GM19468 (cell line): ENCODE data around the gene OR8D4.
"Not testable (repeated sequence)": the region's sequence is repeated elsewhere in the genome, so short reads cannot be mapped to it uniquely, and the experiment has no call there.

Experiments
- ATAC-seq: cut with Tn5 transposase; IDR thresholded peaks from one replicate; pipeline ENCODE4 v1.9.1; 2021; ENCODE audit warnings: mild to moderate bottlenecking, moderate library complexity, moderate number of reproducible peaks; ENCODE audit not compliant: unreplicated experiment; ENCODE audit errors: extremely low read depth

The OR8D4 gene

DNA sequence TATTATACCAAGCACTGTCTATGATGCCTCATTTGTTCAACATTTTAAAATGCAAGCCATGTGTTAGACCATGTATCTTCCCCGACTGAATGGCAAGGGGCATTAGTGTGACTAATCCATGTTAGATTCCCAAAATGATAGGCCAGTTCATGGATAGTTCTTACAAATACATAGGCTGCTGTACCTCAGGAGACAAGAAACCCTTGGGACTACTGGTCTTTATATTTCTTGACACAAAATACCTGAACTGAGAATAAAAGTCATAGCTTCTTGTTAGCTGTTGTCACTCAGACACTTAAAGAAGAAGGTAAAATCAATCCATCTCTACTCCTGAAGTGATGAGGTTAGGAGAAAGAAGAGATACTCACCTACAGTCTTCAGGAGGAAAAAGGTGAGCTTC is at the start of gene OR8D4:
OR8D4 (plus strand) TSS at position 301 of the 400 bp plus-strand sequence. CDS start 4,265 bp downstream, outside the sequence.
- no peak for ATAC-seq

DNA sequence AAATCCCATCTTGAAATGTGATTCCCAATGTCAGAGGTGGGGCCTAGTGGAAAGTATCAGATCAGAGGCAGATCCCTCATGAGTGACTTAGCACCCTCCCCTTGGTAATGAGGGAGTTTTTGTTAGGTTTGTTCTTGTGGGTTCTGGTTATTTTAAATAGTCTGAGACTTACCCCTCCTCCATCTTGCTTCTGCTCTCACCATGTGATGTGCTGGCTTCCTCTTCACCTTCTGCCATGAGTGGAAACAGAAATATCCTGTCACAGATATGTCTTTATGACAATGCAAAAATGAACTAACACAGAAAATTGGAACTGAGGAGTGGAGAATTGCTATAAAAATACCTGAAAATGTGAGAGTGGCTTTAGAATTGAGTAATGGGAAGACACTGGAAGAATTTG is 49.6 kb upstream of the OR8D4 start:
- no peak for ATAC-seq

DNA sequence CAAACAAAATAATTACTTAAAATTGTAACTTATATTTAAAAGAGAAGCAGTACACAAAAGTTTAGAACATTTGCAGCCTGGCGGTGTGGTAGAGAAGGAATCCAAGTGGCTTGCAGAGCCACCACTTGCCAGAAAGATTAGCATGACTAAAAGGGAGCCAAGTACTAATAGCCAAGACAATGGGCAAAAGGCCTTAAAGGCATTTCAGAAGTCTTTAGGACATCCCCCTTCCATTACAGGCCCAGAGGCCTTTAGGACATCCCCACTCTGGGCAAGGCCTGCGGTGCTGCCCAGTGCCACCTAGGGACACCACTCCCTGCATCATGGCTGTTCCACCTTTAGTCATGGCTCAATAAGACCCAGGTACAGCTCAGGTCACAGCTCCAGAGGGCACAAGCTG is 48.9 kb upstream of the OR8D4 start:
- no peak for ATAC-seq

- ATAC-seq = no peak
These were observed 45.5 kb upstream of the OR8D4 start for GRCh38 chr11:123856444-123856843.

DNA sequence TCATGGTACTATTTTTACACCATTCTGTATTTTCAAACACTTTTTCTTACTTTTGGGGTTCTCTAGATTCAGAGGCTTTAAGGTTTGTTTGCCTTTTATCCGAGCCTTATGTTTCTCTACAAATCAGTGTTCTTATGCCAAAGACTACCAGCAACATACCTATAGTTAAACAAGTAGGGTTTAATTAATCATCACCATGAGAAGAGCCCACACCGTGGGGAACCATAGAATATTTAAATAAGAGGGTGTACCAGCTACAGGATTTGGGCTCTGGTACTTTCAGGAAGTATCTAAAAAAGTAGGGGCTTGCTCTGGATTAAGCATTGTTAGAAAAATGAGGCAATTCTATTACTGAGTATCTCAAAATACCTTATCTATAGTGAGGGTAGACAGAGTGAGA is 42.2 kb upstream of the OR8D4 start:
- no peak for ATAC-seq

DNA sequence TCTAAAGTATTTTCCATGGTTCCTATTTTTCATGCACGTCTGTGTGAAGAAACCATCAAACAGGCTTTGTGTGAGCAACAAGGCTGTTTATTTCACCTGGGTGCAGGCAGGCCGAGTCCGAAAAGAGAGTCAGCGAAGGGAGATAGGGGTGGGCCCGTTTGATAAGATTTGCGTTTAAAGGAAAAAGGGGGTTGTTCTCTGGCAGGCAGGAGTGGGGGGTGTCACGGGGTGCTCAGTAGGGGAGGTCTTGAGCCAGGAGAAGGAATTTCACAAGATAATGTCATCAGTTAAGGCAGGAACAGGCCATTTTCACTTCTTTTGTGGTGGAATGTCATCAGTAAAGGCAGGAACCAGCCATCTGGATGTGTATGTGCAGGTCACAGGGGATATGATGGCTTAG is 36.7 kb upstream of the OR8D4 start:
- not testable (repeated sequence) for ATAC-seq

- not testable (repeated sequence) for ATAC-seq
These were observed 34.2 kb upstream of the OR8D4 start for GRCh38 chr11:123867795-123868194.

DNA sequence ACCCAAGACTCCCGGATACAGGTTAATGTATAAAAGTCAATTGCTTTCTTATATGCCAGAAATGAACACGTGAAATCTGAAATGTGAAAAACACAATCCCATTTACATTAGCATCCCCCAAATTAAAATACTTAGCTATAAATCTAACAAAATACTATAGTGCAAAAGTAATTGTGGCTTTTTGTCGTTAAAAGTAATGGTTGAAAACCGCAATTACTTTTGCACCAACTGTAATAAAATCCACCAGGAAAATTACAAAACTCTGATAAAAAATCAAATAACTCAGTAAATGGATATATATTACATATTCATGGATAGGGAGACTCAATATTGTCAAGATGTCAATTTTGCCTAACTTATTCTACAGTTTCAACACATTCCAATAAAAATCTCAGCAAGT is 21.1 kb upstream of the OR8D4 start:
- no peak for ATAC-seq

DNA sequence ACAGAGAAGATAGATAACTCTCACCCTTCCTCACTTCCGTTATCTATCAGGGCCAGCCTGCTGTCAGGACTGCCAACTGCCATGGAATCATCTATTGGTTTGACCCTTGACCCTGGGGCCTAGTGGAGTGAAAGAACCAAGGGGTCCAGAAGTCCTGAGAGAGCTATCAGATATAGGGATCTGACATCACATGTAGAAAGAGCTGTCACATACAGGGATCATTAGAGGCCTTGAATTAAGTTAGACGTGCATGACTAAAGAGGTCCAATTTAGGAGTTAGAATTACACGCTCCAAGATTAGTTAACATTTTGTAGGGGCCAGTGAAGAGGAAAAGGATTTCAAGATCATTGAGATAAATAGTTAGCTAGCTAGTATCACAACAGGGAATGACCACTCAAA is 16.4 kb upstream of the OR8D4 start, which contains the start of gene TMEM225:
TMEM225 (minus strand) TSS at position 101 of the 400 bp plus-strand sequence. CDS start 245 bp downstream, outside the sequence.
- ATAC-seq = no peak

DNA sequence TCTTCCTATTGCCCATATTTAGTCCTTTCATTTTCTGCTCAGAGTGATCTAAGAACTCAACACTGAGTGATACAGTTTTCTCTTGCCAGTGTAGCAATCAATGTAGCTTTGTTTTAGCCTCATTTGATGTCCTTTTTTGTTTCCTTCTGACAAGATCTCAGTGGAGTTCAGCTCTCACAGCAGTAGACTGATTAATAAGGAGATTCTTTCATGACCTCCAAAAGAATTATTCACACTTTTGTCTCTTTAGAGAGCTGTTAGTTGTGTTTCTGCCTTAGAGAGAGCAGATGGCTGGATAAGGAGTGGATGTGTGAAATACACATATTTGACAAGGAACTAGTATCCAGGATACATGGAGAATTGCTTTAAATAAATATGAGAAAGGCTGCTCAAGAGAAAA is 9.9 kb upstream of the OR8D4 start:
- no peak for ATAC-seq

DNA sequence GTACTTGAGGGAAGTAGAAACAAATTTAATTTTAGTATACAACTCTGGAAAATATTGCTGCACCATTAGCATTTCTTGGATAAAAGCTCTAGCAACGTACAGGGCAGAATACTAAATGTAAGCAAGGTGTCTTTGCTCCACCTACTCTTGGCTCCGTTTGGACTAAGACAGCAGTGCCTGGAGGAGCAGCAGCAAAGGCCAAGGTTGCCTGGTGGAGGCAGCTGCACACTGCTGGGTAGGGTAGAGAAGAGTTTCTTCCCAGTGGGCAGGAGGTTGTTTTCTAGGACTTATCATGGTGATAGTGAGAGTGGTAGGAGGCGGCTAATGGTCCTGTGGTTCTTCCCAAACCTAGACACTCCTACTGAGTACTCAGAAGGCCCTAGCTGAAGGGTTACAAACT is 2.2 kb upstream of the OR8D4 start:
- no peak for ATAC-seq

DNA sequence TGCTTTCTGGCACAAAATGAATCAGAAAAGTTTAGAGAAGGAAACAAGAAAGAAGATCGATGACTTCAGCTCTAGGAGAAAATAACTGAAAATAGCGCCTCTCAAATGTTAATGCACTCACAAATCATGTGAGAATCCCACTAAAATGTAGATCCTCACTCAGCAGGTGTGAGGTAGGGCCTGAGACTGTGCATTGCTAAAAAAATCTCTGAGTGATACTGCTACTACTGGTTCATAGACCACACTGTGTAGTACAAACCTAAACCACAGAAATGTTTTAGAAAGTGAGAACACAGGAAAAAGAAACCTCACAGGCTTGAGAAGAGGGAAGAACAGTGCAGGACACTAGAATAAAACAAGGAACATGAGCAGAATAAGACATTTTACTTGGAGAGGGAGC is 2.0 kb downstream of the OR8D4 start:
- peak; percentile 32 for ATAC-seq

DNA sequence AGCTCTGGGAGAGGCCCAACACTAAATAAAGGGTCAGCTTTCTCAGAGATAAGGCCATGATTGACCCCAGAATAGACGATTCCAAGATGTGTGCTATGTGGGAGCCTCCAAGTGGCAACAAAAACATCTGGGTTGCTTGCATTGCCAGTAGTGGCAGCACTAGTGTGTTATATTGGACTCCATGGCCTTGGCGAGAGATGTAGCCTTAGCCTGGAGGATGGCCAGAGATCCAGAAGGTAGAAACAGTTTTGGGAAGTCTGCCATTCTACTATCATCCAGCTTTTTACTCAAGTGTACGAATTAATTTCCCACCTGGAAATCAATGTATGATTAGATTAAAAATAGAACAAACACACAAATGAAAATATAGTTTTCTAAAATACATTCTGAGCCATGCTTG is 3.0 kb downstream of the OR8D4 start:
- ATAC-seq = no peak

DNA sequence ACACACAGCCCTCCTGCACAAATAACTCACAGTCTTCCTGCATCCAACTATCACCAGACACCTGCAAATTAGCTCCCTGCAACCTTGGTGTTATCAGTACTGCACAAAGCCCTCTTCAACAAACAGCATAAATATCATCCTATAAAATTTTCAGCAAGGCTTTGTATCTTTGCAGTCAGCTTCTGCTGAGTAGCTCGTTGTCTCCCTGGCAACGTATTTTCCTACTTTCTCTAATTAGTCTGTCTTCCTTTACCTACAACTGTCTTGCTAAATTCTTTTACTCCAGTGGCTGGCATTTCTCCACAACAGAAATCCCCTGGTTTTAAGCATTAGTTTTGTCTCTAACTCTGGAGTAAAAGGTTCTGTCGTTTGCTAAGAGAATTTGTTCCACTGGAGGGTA is 3.9 kb downstream of the OR8D4 start:
- ATAC-seq = no peak

GRCh38 chr11:123920943-123921342 is 19.0 kb downstream of the OR8D4 start:
- ATAC-seq = no peak

- no peak for ATAC-seq
These were observed 22.1 kb downstream of the OR8D4 start for GRCh38 chr11:123924027-123924426.

GRCh38 chr11:123939317-123939716 is 37.4 kb downstream of the OR8D4 start, which contains the start of gene OR4D5:
Gene OR4D5 (plus strand): TSS chr11:123939617. CDS start chr11:123939617, 0 bp downstream.
- ATAC-seq = no peak

DNA sequence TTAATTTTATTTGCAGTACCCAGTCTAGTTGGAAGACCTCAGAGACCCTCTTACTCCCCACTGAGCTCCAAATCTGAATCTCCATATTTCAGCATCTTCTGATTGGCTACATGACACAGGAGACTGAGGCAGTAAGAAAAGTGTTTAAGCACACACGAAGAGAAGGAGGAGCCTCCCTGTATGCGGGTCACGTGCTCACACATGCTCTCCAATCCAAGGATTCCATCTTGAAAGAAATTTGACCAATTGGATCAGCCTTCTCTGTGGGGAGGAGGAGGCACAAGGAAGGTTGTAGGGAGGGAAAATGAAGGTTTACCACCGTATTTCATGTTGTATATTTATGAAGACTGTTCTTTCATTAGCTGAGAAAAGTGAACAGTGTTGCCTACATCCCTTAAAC is 40.4 kb downstream of the OR8D4 start:
- ATAC-seq = no peak

- no peak for ATAC-seq
These were observed 41.8 kb downstream of the OR8D4 start, which contains the start of gene OR6T1 for GRCh38 chr11:123943738-123944137. Gene OR6T1 (minus strand): TSS chr11:123943838. CDS start chr11:123943838, 0 bp downstream.

- ATAC-seq = no peak
These were observed 43.2 kb downstream of the OR8D4 start for GRCh38 chr11:123945132-123945531.

DNA sequence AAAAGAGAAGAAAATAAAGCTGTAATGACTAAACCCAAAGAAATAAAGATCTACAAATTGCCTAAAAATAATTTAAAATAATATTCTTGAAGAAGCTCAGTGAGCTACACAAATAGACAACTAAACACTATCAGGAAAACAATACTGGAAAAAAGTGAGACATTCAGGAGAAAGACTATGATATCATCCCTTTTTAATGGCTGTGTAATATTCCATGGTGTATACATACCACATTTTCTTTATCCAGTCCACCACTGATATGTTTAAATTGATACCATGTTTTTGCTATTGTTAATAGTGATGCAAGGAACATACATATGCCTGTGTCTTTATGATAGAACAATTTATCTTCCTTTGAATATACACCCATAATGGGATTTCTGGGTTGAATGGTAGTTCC is 54.8 kb downstream of the OR8D4 start:
- no peak for ATAC-seq
